Measurements from ENCODE around the gene TSHZ2.
"Not testable (repeated sequence)": the region's sequence is repeated elsewhere in the genome, so short reads cannot be mapped to it uniquely, and the experiment has no call there.

TSHZ2 gene

GRCh38 chr20:53316206-53316937 is 344.2 kb downstream of the TSHZ2 start:
- Histone ChIP-seq H3K4me1 (no peaks in the 10 kb centered on the region; the same call in 1 of the 2 replicates), H3K4me3 (ENCODE audit: low read depth, low read length) (no peak overlapping the region), H3K27me3 (no peaks in the 10 kb centered on the region), H3K9me3 (no peaks in the 10 kb centered on the region), H3K36me3 (no peaks in the 10 kb centered on the region)
- no peak for DNase-seq
- no peak for TF ChIP-seq CTCF (IDR thresholded peaks at IDR 0.05; ENCODE audit: low read depth, low read length)

- Histone ChIP-seq H3K27me3 (no peaks in the 10 kb centered on the region; the same call in 1 of the 2 replicates), H3K9me3 (no peaks in the 10 kb centered on the region), H3K36me3 (no peaks in the 10 kb centered on the region), H3K4me3 (ENCODE audit: low read depth, low read length) (no peak overlapping the region), H3K4me1 (no peaks in the 10 kb centered on the region; the same call in 1 of the 2 replicates)
- TF ChIP-seq CTCF (IDR thresholded peaks at IDR 0.05; ENCODE audit: low read depth, low read length), result no peak
- DNase-seq, result no peak
Measured at GRCh38 chr20:53319200-53319599, 347.0 kb downstream of the TSHZ2 start.

GRCh38 chr20:53319716-53320115 is 347.6 kb downstream of the TSHZ2 start:
- Histone ChIP-seq H3K4me3 (ENCODE audit: low read depth, low read length) (no peak overlapping the region), H3K36me3 (no peaks in the 10 kb centered on the region)
- TF ChIP-seq CTCF (IDR thresholded peaks at IDR 0.05; ENCODE audit: low read depth, low read length), result no peak

GRCh38 chr20:53320701-53321100 is 348.5 kb downstream of the TSHZ2 start:
- Histone ChIP-seq H3K4me1 (no peaks in the 10 kb centered on the region; the same call in 1 of the 2 replicates), H3K36me3 (no peaks in the 10 kb centered on the region), H3K9me3 (no peaks in the 10 kb centered on the region), H3K4me3 (ENCODE audit: low read depth, low read length) (no peak overlapping the region), H3K27me3 (no peaks in the 10 kb centered on the region; the same call in 1 of the 2 replicates)
- TF ChIP-seq CTCF (IDR thresholded peaks at IDR 0.05; ENCODE audit: low read depth, low read length), result no peak
- DNase-seq, result no peak

More at GRCh38 chr20:53319716-53320115, 347.6 kb downstream of the TSHZ2 start:
- Histone ChIP-seq H3K4me1 (no peaks in the 10 kb centered on the region; the same call in 1 of the 2 replicates), H3K27me3 (no peaks in the 10 kb centered on the region; the same call in 1 of the 2 replicates), H3K9me3 (no peaks in the 10 kb centered on the region)
- no peak for DNase-seq

- no peak for TF ChIP-seq CTCF (IDR thresholded peaks at IDR 0.05; ENCODE audit: low read depth, low read length)
- H3K27me3 ChIP-seq, result no peaks in the 10 kb centered on the region; the same call in 1 of the 2 replicates
Measured at GRCh38 chr20:53321596-53321995, 349.4 kb downstream of the TSHZ2 start.

GRCh38 chr20:53322651-53323050 is 350.5 kb downstream of the TSHZ2 start:
- DNase-seq, result no peak
- no peak overlapping the region for H3K4me3 ChIP-seq (ENCODE audit: low read depth, low read length)
- TF ChIP-seq CTCF (IDR thresholded peaks at IDR 0.05; ENCODE audit: low read depth, low read length), result no peak
- H3K36me3 ChIP-seq, result no peaks in the 10 kb centered on the region
- H3K27me3 ChIP-seq, result no peaks in the 10 kb centered on the region; the same call in 1 of the 2 replicates
- H3K4me1 ChIP-seq, result no peaks in the 10 kb centered on the region; the same call in 1 of the 2 replicates
- H3K9me3 ChIP-seq, result no peaks in the 10 kb centered on the region

More at GRCh38 chr20:53321596-53321995, 349.4 kb downstream of the TSHZ2 start:
- Histone ChIP-seq H3K36me3 (no peaks in the 10 kb centered on the region), H3K4me3 (ENCODE audit: low read depth, low read length) (no peak overlapping the region), H3K9me3 (no peaks in the 10 kb centered on the region), H3K4me1 (no peaks in the 10 kb centered on the region; the same call in 1 of the 2 replicates)
- DNase-seq, result no peak

GRCh38 chr20:53323460-53323859 is 351.3 kb downstream of the TSHZ2 start:
- not testable (repeated sequence) for DNase-seq; H3K4me3 ChIP-seq (ENCODE audit: low read depth, low read length); H3K27me3 ChIP-seq; H3K9me3 ChIP-seq; H3K36me3 ChIP-seq; H3K4me1 ChIP-seq
